Activated CD8-positive, alpha-beta memory T cell treated with anti-CD3 and anti-CD28 coated beads, Interleukin-2, amount 50 U/mL, for 1 hour (primary cell): ENCODE measurements around the gene WDFY3.
"Not testable (repeated sequence)": the region's sequence is repeated elsewhere in the genome, so short reads cannot be mapped to it uniquely, and the experiment has no call there.

Source experiments
- DNase-seq: peaks from one replicate; pipeline ENCODE4 v3.0.0-alpha.2; 2020; ENCODE audit errors: extremely low read depth

WDFY3 gene

GRCh38 chr4:84673475-84674240 lies 292.8 kb downstream of the WDFY3 start:
- DNase-seq = no peak

GRCh38 chr4:84672177-84672576 lies 294.3 kb downstream of the WDFY3 start:
- DNase-seq = no peak

- DNase-seq = no peak
These were observed 297.3 kb downstream of the WDFY3 start for GRCh38 chr4:84669201-84669600.

- DNase-seq = no peak
These were observed 300.1 kb downstream of the WDFY3 start for GRCh38 chr4:84666439-84666838.

GRCh38 chr4:84664767-84665166 lies 301.7 kb downstream of the WDFY3 start:
- DNase-seq = not testable (repeated sequence)

- DNase-seq = no peak
These were observed 305.1 kb downstream of the WDFY3 start for GRCh38 chr4:84661191-84661939.

GRCh38 chr4:84660606-84661005 lies 305.9 kb downstream of the WDFY3 start:
- DNase-seq = no peak

- no peak for DNase-seq
These were observed 314.0 kb downstream of the WDFY3 start for GRCh38 chr4:84652478-84652877.

GRCh38 chr4:84651499-84651898 lies 315.0 kb downstream of the WDFY3 start:
- no peak for DNase-seq

- no peak for DNase-seq
These were observed 317.4 kb downstream of the WDFY3 start for GRCh38 chr4:84648863-84649647.

GRCh38 chr4:84648178-84648577 lies 318.3 kb downstream of the WDFY3 start:
- DNase-seq = no peak

GRCh38 chr4:84647312-84647884 lies 319.1 kb downstream of the WDFY3 start:
- no peak for DNase-seq

- no peak for DNase-seq
These were observed 322.4 kb downstream of the WDFY3 start for GRCh38 chr4:84644087-84644486.

- no peak for DNase-seq
These were observed 327.3 kb downstream of the WDFY3 start for GRCh38 chr4:84639145-84639544.

GRCh38 chr4:84638092-84638491 lies 328.4 kb downstream of the WDFY3 start:
- DNase-seq = no peak

GRCh38 chr4:84634961-84635360 lies 331.5 kb downstream of the WDFY3 start:
- DNase-seq = no peak

- no peak for DNase-seq
These were observed 334.4 kb downstream of the WDFY3 start for GRCh38 chr4:84632092-84632491.

GRCh38 chr4:84631573-84631972 lies 334.9 kb downstream of the WDFY3 start:
- no peak for DNase-seq

- no peak for DNase-seq
These were observed 339.8 kb downstream of the WDFY3 start for GRCh38 chr4:84626673-84627072.

- DNase-seq = no peak
These were observed 342.8 kb downstream of the WDFY3 start for GRCh38 chr4:84623661-84624060.

- DNase-seq = no peak
These were observed 343.5 kb downstream of the WDFY3 start for GRCh38 chr4:84622959-84623358.
